ENCODE results near the gene ADAMTSL1. TPM values are rescaled to one million over a fixed set of nuclear protein-coding genes. Genes with fewer than 3 reads are reported as not detected.
A peak's percentile ranks its signal among the peaks of the same experiment; 100 is the strongest.

Gene ADAMTSL1
- total RNA-seq, 2 donors from 2014 or later: 1.5 TPM; not detected in 1

GRCh38 chr9:18795947-18796671 is 322.2 kb downstream of the ADAMTSL1 start:
- Histone ChIP-seq H3K9ac (ENCODE audit: extremely low read depth, low read length, poor library complexity, severe bottlenecking) (no peak overlapping the region), H3K27me3 (ENCODE audit: control insufficient read depth, insufficient read depth, low read length, poor library complexity, severe bottlenecking) (no peaks in the 10 kb centered on the region), H3K36me3 (ENCODE audit: control insufficient read depth, insufficient read depth, low read length) (no peaks in the 10 kb centered on the region), H3K27ac (ENCODE audit: low read depth, low read length) (peak overlapping the region; percentile 71), H3K9me3 (ENCODE audit: control insufficient read depth, low read length) (no peaks in the 10 kb centered on the region), H3K4me1 (ENCODE audit: control insufficient read depth, insufficient read depth, low read length) (peaks cover 4% of the 10 kb centered on the region), H3K4me3 (ENCODE audit: low read length) (no peak overlapping the region)
- Mint-ChIP-seq H3K4me1 (peaks cover 19% of the 10 kb centered on the region), H3K36me3 (ENCODE audit: low read depth) (no peaks in the 10 kb centered on the region), H3K4me3 (no peak overlapping the region), H3K27ac (no peak overlapping the region), H3K27me3 (ENCODE audit: insufficient read depth) (no peaks in the 10 kb centered on the region), H3K9me3 (no peaks in the 10 kb centered on the region)
- TF ChIP-seq CTCF (conservative IDR thresholded peaks at IDR 0.05): no peak
- no peak for DNase-seq
- WGBS, 2 experiments (ENCODE audit: insufficient coverage in 1 of 2, insufficient read length in 1 of 2): 84% methylated on average over 4 to 5 of the region's 5 CpGs

GRCh38 chr9:18796696-18797270 is 322.8 kb downstream of the ADAMTSL1 start:
- H3K4me3 ChIP-seq (ENCODE audit: low read length): no peak overlapping the region
- no peak overlapping the region for H3K9ac ChIP-seq (ENCODE audit: extremely low read depth, low read length, poor library complexity, severe bottlenecking)
- Mint-ChIP-seq H3K9me3 (no peaks in the 10 kb centered on the region), H3K4me1 (peaks cover 19% of the 10 kb centered on the region), H3K27ac (no peak overlapping the region), H3K4me3 (no peak overlapping the region), H3K27me3 (ENCODE audit: insufficient read depth) (no peaks in the 10 kb centered on the region), H3K36me3 (ENCODE audit: low read depth) (no peaks in the 10 kb centered on the region)
- peak overlapping the region; percentile 71 for H3K27ac ChIP-seq (ENCODE audit: low read depth, low read length)
- peaks cover 4% of the 10 kb centered on the region for H3K4me1 ChIP-seq (ENCODE audit: control insufficient read depth, insufficient read depth, low read length)
- 82 to 86% methylated on average over 2 to 3 of the region's 3 CpGs for WGBS, 2 experiments (ENCODE audit: insufficient coverage in 1 of 2, insufficient read length in 1 of 2)
- H3K9me3 ChIP-seq (ENCODE audit: control insufficient read depth, low read length): no peaks in the 10 kb centered on the region
- no peaks in the 10 kb centered on the region for H3K36me3 ChIP-seq (ENCODE audit: control insufficient read depth, insufficient read depth, low read length)
- no peak for DNase-seq
- TF ChIP-seq CTCF (conservative IDR thresholded peaks at IDR 0.05): no peak
- no peaks in the 10 kb centered on the region for H3K27me3 ChIP-seq (ENCODE audit: control insufficient read depth, insufficient read depth, low read length, poor library complexity, severe bottlenecking)

- H3K4me1 ChIP-seq (ENCODE audit: control insufficient read depth, insufficient read depth, low read length): peaks cover 7% of the 10 kb centered on the region
- no peaks in the 10 kb centered on the region for H3K27me3 Mint-ChIP-seq (ENCODE audit: insufficient read depth)
- no peak overlapping the region for H3K27ac ChIP-seq (ENCODE audit: low read depth, low read length)
- H3K27ac Mint-ChIP-seq: no peak overlapping the region
- H3K36me3 Mint-ChIP-seq (ENCODE audit: low read depth): no peaks in the 10 kb centered on the region
- WGBS, 2 experiments (ENCODE audit: insufficient coverage in 1 of 2, insufficient read length in 1 of 2): 86 to 91% methylated on average over 1 of the region's 1 CpG
- no peak overlapping the region for H3K9ac ChIP-seq (ENCODE audit: extremely low read depth, low read length, poor library complexity, severe bottlenecking)
- peaks cover 17% of the 10 kb centered on the region for H3K4me1 Mint-ChIP-seq
- no peaks in the 10 kb centered on the region for H3K36me3 ChIP-seq (ENCODE audit: control insufficient read depth, insufficient read depth, low read length)
- TF ChIP-seq CTCF (conservative IDR thresholded peaks at IDR 0.05): no peak
- H3K4me3 ChIP-seq (ENCODE audit: low read length): no peak overlapping the region
- no peaks in the 10 kb centered on the region for H3K27me3 ChIP-seq (ENCODE audit: control insufficient read depth, insufficient read depth, low read length, poor library complexity, severe bottlenecking)
- H3K4me3 Mint-ChIP-seq: no peak overlapping the region
- no peak for DNase-seq
- no peaks in the 10 kb centered on the region for H3K9me3 Mint-ChIP-seq
- no peaks in the 10 kb centered on the region for H3K9me3 ChIP-seq (ENCODE audit: control insufficient read depth, low read length)
These were observed 324.2 kb downstream of the ADAMTSL1 start for GRCh38 chr9:18798106-18798505.

Data from endodermal cell (in vitro differentiated cells).